PFSK-1 (cell line): ENCODE measurements around the gene CNGB1.

Experiments
- POLR2AphosphoS5 ChIP-seq: IDR thresholded peaks from 2 replicates; pipeline ENCODE4 v1.6.1; 2012; ENCODE audit warnings: low read depth, mild to moderate bottlenecking, control low read depth, low read length, moderate library complexity
- SIN3A ChIP-seq: IDR thresholded peaks from 2 replicates; pipeline ENCODE4 v1.6.1; 2012; ENCODE audit warnings: mild to moderate bottlenecking, low read length, moderate library complexity, borderline replicate concordance; ENCODE audit not compliant: insufficient read depth
- TAF1 ChIP-seq: IDR thresholded peaks from 2 replicates; pipeline ENCODE4 v1.6.1; 2012; ENCODE audit warnings: low read length, control low read depth, borderline replicate concordance; ENCODE audit not compliant: insufficient read depth

DNA sequence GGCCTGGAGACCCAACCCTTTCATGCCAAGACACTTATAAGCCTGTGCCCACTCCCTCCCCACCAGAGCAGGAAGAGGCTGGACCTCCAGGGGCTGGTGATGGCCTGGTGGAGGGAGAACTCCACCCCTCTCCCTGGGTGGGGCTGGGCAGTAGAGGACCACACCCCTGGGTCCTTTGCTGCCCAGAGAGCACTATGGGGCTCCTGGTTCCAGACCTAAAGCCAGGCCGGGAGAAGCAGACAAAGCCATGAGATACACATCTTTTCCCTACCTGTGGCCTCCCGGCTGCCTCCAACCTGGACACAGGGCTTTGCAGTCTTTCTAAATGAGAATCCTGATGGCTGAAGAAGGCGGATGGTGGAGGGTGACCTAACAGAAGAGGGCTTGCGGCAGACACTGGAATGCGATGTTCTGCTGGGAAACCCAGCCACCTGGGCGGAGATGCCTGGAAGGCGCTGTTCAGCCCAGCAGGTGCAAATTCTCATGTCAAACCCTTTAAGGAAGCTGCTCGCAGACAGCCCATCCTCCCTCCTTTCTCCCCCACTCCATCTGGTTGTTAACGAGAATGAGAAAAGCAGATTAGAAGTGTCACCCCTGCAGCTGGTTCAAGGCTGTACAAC is 124.7 kb downstream of the CNGB1 start:
- TF ChIP-seq POLR2AphosphoS5 (no peak), SIN3A (no peak), TAF1 (no peak)
